ENCODE data around the gene YPEL2.

YPEL2 gene

DNA sequence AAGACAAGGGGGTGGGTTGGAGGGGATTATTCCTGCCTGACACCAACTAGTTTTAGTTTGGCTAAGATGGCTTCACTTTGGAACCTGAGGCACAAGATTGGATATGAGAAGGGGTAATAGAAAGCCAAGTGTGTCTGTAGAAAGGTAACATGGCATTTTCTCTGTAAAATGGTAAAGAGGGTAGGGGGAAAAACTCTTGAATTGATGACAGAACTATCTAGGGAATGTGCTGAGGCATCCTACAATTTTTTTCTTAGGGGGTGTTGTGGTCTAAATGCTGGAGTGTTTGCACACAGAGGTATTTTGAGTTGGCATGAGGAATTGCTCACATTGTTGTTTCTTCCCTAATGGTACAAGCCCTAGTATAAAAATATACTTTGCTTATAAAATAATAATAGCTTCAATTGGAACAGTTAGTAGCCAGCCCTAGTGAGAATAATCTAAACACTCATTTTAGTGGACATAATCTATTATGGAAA, 25.8 kb downstream of the YPEL2 start:
- DNase-seq (ENCODE audit: low spot score), result no peak

DNA sequence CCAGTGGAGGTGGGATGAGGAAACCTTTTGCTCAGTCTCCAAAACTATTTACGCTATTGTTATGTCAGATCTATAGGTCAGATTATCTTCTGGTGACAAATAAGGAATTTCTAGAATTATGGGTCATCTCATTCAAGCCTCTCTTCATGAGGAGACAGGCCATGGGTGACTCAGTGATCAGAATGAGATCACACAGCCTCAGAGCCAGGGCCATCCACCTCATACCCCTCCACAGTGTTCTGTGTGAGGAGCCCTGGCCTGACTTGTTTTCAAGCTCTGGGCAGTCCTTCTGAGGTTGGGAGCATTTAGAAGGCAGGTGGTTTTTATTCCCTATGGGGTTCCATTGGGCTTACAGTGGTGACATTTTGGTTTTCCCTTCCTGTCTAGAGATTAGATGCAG, 26.5 kb downstream of the YPEL2 start:
- peak; percentile 50 for DNase-seq (ENCODE audit: low spot score)

DNA sequence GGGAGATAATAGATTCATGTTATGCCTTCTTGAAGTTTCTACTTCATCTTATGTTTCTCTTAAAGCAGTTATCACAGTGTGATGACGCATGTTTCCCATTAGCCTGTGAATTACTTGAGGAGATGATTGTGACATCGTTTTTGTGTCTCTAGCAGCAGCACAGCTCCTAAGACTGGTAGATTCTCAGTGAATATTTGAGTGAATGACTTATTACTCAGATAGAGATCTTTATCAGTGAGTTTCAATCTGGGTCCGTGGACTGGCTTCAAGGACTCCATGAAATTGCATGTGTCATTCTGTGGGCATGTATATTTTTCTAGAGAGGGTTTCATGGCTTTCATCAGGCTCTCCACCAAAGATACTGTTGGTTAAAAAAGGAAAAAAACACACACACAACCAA, 29.9 kb downstream of the YPEL2 start:
- DNase-seq (ENCODE audit: low spot score), result peak; percentile 27

DNA sequence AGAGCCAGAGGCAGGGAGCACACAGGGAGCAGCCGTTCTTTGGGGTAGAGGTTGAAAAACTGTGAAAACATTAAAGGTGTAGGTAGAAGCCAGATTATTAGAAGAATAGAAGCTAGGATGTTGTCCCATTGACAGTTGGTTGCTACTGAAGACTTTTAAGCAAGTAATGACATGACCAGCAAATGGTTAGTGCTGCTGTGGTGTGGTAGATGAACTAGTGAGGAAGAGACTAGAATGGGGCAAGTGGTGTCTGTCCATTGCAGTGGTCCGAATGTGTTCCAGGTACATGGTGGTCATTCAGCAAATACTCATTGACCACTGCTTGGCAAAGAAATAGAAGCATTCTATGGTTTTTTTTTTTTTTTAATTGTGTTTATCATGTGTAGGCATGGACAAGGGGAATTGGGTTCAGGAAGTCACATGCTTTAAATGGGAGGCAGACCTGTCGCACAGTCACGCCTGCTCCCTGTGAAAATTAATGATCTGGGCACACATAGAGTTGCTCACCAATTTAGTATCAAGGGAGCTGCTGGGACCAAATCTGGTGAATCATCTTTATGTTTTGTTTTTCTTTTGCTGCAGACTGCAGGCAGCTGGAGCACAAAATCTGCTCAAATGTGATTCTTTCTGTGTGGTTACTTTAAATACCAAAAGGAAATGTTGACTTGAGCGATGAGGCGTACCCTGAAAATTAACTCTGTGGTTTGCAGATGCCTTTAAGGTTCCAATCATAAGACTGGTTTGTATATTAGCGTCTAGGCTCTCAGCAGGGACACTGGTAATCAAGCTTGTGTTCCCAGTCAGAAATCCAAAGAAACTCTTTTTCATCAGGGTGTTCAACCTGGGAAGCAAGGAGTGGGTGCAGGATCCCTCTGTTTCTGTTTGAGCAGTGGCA, 30.7 kb downstream of the YPEL2 start:
- peak; percentile 49 for DNase-seq (ENCODE audit: low spot score)

DNA sequence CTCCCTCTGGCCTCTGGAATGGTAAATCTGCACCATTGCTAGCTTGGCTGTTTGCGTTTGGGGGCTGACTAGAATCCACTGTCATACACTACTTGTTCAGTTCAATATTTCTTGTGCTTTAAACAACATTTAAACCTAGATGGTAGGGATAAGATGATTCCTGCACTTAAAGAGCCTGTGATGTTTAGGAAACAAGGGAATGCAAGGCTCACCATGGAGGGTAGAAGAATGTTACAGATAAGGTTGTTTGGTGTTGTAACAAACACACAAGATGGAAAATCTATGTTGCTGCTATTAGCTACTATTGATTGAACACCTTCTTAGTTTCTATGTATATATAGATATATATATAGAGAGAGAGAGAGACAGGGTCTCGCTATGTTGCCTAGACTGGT, 31.4 kb downstream of the YPEL2 start:
- DNase-seq (ENCODE audit: low spot score), result no peak

DNA sequence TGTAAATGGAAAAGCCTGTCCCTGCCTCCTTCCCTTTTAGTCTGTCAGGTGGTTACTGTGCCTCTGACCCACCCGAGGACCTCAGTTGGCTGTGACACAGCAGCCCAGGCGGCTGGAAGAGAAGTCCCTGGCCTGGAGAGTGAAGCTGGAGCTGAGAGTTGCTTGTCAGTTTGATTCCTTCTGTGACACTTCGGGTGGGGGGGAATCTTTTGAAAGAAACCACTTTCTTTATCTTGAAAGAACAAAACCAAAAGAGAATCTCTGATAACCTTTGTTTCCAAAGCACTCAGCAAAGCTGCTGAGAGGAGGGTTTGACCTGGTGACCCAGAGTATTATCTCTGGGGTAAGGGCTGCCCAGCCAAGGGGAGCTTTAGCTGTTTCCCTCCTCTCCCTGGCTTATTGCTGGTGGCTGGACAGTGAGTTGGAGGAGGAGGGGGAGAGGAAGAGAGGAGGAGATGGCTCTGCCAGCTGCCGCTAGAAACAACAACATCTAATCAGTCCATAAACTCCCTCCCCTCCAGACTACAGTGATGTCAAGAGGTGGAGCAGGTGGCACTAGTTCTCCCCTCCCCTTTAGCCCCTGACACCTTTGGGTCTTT, 34.0 kb downstream of the YPEL2 start:
- no peak for DNase-seq (ENCODE audit: low spot score)

DNA sequence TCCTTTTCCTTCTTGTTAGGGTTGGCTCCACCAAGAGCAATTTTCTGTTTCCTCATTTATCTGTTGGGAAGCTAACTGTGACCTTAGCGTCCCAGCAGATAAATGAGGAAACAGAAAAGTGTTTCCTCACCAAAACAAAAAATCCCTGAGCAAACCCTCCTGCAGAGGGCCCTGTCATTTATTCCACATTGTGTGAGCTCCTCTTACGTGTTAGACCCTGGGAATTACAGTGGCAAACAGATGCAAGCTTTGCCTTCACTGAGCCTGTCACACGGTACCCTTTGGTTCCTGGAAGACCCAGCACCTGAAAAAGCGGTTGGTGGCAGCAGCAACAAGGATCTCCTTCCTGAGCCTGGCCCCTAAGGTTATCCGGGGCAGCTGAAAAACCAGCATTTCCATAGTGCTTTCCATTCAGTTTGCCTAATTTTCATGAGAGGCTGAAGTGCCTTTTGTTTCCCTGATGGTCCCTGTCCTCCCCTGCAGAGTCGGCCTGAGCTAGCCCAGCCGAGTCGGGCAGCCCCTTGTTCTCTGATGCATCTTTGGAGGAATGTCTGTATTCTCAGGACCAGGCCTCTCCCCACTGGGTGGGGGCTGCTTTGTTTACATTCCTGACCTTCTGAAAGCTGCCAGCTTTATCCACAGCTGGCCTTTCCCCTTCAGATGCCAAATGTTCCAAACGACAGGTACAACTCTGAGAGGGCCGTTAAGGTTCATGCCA, 34.7 kb downstream of the YPEL2 start:
- no peak for DNase-seq (ENCODE audit: low spot score)

DNA sequence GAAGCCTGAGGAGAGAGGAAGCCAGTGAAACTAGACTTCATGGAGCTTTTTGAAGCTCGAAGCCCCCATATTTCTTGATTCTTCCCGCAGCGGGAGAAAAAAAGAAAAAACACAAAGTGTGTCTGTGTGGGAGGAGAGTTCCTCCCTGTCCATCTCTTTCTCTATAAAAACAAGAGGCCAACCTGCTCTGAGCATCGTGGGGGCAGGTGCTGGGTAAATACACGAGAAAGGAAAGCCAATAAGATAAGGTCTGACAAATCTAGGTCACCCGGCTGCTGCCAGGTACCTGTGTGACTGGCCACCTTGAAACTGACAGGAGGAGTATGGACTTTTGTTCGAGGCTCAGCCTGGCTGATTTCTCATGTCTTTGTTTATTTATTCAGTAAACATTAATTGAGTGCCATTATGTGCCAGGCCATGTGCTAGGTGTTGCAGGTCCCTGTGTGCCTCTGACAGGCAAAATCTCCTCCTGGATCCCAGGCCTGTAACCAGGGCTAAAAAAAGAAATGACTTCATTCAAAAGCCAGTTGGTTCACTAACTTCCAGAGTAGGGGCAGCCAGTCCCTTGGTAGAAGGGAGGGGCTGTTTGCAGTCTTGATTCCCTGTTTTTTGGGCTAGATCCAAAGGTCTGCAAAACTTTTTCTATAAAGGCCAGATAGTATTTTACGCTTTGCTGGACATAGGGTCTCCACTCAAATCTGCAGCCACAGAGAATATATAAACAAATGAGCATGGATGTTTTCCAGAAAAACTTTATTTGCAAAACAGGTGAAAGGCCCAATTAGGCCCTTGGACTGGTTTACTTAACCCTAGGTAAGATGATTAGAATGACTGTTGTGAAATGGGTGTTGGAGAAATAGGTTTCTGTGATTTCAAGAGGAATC, 35.6 kb downstream of the YPEL2 start:
- peak; percentile 58 for DNase-seq (ENCODE audit: low spot score)

DNA sequence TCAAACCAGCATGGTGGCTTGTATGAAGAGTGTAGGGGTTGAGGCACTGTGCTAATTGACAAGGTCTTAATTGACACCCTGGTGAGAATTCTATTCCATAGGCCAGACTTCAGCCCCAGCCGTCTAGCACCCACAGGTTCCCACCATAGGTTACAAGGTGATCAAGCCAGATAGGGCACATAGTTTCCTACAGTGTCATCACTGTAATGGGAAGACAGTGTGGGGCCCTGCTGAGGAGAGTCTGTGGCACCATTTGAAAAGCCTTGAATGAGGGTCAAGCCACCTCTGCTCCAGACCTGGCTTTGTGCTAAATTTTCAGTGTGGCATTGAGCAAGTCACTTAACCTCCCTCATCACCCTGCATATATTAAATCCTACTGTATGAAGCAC, 36.2 kb downstream of the YPEL2 start:
- no peak for DNase-seq (ENCODE audit: low spot score)

DNA sequence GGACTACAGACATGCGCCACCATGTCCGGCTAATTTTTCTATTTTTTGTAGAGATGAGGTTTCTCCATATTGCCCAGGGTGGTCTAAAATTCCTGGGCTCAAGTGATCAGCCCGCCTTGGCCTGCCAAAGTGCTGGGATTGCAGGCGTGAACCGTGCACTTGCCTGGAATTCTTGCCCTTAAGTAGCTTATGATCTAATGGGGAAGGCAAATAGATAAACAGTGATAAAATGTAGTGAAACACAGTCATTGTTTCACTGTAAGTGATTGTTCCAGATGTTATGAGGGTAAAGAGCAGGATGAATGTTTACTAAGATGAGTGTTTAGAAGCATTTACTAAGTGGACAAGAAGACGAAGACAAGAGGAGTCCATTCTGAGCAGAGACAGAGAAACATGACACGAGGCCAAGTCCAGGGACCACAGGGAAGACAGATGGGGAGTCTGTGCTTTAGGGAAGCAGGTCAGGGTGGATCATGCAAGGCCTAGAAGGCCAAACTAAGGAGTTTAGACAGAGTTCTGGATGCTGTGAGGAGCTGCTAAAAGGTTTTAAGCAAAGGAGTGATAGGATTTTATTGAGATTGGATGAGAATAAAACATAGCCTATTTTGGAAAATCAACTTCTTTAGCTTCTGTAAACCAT, 36.9 kb downstream of the YPEL2 start:
- no peak for DNase-seq (ENCODE audit: low spot score)

DNA sequence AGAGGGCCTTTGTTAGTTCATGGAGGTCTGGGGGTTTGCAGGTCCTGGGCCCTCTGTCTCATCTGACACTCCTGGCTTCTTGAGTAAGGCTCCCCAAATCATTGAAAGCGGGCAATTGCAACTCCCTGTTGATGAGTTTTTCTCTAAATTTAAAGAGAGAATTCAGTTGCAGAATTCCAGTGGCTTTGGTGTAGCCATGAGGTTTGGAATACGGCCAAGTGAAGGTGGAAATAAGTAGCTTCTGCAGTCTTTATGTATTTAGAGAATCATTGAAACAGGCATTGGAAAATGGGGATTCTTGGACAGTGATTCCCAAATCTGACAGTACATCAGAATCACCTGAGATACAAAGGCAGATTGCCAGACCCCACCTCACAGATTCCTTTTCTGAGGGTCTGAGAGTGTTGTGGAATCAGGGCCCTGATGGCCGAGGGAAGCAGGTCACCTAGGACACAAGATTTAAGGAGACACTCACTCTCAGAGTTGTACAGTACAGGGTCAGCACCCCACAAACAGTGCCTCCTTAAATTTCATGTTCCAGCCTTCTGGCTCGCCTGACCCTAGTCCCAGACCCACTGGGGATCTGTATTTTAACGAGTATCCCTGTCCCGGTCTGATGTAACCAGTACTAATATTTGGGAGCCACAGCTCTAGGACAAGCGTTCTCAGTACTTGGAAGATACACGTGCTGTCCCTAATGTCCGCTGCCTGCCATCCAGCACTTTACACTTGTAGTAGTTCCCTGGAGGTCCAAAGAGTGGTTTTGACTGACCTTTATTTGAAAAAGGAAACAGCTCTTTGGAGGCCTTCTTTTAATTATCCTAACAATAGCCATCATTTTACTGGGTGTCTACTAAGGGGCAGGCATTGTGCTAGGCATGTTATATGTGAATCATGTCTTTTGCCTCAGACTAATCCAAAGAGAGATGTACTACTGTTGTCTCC, 37.8 kb downstream of the YPEL2 start:
- no peak for DNase-seq (ENCODE audit: low spot score)

DNA sequence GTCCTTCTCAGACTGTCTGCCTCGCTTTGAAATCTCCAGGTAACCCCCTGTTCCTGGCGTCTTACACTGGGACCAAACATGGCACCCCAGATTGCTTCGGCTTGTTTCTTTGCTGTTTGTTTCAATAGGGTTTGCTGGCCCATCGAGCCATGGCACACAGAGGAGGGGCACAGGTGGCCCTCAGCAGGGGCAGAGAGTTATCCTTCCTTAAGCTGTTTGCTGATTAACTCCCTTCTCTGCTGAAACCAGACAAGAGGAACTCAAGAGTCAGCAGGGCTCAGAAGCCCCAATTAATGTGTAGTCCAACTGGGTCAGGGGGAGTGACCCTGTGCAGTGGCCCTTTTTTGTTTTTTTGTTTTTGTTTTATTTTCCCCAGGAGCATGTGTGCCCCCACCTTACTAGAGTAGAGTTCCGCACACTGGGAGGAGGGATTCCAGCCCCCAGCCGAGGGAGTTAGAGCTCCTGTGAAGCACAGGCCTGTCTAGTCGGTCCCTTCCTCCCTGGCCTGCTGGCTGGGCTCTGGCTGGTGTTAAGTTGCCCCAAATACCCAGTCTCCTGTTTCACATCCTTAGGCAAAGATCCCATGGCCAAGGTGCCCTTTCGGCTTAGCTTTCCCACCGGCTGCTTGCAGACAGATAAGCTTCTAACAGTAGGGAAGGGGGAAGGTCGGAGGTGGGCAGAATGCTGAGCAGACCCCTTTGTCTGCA, 39.3 kb downstream of the YPEL2 start:
- no peak for DNase-seq (ENCODE audit: low spot score)

DNA sequence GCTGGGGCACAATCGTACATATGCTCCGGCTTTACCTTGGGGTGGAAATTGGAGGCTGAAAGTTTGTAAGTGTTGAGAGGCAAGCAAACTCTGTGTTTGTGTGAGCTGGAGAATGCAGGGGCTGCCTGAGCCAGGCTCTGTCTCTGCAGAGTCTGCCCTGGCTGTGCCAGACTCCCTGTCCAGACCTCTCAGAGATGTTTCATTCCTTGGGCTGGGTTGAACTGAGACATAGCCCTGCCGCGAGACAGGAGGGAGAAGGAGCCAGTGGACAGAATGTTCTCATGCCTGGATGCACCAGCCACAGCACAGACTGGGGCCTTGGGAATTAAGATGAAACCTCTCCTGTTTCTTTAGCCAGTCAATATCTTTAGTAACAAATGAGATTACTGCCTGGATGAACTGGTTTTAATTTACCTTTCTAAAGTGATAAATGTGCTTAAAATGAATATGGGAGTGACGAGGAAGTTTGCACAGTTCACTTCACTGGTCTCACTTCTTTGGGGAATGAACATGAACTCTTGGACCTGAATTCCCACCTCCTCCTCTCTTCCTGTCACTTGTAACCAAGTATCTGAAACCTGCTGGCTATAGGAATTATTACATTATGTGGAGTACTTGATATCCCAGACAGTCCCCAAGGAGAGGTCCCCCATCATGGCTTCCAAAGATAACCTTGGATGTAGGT, 40.1 kb downstream of the YPEL2 start:
- DNase-seq (ENCODE audit: low spot score), result no peak

DNA sequence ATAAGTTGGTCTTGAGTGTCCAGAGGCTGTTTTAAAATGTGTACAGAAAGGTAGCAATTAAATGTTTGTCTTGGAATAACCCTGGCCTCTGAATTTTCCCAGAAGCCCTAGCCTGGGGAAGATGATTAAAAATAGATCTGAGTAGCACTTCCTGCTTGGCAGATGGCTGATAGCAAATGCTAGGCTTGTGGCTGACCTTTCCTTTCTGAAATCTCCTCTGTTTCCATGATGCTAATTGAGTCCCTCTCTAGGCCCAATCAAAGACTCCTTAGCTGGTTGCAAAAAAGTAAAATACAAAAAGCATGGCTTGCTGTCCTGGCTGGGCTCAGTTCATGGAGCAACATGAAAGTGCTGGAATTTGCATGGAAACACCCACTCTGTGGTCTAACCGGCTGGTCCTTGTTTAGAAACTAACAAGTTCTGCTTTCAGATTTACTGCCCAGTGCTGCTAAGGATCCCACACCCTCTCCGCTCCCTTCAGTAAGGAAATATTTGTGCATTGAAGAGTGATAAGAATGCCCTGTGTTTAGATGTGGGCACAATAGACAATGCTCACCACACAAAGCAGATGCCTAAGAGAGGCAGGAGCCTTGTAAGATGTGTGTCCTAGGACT, 40.8 kb downstream of the YPEL2 start:
- DNase-seq (ENCODE audit: low spot score), result peak; percentile 65

DNA sequence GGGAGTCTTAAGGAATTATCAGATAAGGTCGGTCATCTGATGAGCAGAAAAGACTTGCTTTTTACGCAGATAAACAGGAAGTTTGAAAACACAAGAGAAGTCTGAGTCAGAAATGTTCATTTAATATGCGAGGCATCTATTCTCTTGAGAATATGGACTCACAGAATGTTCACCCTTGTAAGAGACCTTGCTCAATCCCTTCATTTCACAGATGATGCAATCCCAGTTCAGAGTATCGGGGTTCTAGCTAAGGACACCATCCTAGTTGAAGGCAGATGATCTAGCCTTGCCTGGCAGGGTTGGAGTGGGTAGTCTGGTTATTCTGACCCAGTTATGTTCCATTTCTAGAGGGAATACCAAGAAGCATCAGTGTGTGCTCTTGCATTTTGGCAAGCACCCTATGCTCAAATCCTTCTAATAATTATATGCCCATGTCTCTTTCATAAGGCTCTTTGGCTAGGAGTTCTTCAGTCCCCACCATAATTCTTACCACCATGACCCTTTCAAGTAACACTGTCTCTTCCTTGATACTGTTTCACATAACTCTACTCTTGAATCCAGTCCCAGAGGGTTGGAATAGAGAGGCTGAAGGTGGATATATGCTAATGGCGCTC, 42.5 kb downstream of the YPEL2 start:
- DNase-seq (ENCODE audit: low spot score), result no peak

DNA sequence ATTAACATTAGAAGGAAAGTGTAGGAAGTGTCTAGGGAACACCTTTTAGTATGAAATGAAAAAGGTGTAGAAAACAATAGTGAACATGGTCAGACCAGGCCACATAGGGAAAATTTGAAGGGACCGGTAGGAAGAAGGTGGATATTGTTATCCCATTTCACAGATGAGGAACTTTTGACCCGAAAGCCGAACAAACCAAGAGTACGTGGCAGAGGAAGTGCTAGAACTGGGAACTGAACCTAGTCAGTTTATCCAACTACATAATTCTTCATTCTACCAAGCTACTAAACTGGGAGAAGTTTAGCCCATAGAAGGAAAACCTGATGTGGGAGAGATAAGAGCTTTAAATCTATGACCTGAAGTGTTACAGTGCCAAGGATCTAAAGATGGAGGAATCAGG, 43.2 kb downstream of the YPEL2 start:
- DNase-seq (ENCODE audit: low spot score), result no peak

DNA sequence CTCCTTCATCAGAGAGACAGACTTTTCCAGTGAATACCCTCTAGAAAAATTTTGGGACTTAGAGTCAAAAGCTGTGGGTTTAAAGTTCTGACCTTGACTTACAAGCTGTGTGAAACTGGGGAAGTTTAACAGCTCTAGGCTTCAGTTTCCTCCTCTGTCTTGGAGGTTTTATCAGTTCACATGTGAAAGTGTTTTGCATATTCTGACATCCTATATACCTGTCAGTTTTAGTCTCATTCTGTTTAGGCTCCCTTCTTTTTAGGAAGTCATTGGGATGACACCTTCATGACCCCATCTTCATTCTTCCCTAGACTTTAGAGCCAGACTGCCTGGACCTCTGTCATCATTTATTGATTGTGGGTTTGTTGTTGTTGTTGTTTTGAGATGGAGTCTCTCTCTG, 44.4 kb downstream of the YPEL2 start:
- no peak for DNase-seq (ENCODE audit: low spot score)

DNA sequence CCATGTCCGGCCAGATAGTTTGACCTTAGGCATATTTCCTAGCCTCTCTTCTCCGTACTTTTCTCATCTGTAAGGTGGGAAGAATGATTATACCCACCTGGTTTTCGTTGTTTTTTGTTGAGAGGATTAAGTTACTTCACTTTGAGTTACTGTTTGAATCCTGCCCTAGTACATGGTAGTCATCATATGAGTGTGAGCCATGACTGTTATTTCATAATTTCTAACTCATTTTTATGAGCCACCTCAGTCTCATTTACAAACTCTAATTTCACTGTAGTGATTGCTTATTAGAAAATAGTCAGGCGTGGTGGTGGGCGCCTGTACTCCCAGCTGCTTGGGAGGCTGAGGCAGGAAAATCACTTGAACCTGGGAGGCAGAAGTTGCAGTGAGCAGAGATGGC, 45.1 kb downstream of the YPEL2 start:
- no peak for DNase-seq (ENCODE audit: low spot score)

All from AG08396 (cell line).